AG10803 (cell line): ENCODE results near the gene TMEM175.
"Not testable (repeated sequence)": the region's sequence is repeated elsewhere in the genome, so short reads cannot be mapped to it uniquely, and the experiment has no call there.

Experiments used
- DNase-seq: peaks from one replicate; pipeline ENCODE4 v3.0.0; 2010; ENCODE audit warnings: low read depth
- H3K4me3 ChIP-seq: 2 replicates; pipeline ENCODE4 v1.5.1; 2011; ENCODE audit warnings: mild to moderate bottlenecking, low read length, control low read depth
- TF ChIP-seq, protein P1 (sequence below): conservative IDR thresholded peaks from 2 replicates; pipeline ENCODE4 v1.5.1; 2011; ENCODE audit warnings: mild to moderate bottlenecking, low read length, control low read depth, inconsistent platforms

The TMEM175 gene

DNA sequence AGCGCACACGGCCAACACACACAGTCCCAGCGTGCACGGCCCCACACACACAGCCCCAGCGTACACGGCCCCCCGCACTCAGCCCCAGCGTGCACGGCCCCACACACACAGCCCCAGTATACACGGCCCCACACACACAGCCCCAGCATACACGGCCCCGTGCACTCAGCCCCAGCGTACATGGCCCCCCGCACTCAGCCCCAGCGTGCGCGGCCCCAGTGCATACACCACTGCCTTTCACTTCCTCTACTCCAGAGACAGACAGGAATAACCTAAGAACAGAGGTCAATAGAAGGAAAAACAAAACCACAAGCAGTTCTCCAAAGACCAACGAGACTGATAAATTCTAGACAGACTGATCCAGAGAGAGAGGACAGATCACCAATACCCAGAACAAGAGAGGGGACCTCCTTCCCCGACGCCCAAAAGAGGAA is 17.2 kb upstream of the TMEM175 start:
- no peak overlapping the region for H3K4me3 ChIP-seq
- TF ChIP-seq, protein P1, sequence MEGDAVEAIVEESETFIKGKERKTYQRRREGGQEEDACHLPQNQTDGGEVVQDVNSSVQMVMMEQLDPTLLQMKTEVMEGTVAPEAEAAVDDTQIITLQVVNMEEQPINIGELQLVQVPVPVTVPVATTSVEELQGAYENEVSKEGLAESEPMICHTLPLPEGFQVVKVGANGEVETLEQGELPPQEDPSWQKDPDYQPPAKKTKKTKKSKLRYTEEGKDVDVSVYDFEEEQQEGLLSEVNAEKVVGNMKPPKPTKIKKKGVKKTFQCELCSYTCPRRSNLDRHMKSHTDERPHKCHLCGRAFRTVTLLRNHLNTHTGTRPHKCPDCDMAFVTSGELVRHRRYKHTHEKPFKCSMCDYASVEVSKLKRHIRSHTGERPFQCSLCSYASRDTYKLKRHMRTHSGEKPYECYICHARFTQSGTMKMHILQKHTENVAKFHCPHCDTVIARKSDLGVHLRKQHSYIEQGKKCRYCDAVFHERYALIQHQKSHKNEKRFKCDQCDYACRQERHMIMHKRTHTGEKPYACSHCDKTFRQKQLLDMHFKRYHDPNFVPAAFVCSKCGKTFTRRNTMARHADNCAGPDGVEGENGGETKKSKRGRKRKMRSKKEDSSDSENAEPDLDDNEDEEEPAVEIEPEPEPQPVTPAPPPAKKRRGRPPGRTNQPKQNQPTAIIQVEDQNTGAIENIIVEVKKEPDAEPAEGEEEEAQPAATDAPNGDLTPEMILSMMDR = no peak
- no peak for DNase-seq

DNA sequence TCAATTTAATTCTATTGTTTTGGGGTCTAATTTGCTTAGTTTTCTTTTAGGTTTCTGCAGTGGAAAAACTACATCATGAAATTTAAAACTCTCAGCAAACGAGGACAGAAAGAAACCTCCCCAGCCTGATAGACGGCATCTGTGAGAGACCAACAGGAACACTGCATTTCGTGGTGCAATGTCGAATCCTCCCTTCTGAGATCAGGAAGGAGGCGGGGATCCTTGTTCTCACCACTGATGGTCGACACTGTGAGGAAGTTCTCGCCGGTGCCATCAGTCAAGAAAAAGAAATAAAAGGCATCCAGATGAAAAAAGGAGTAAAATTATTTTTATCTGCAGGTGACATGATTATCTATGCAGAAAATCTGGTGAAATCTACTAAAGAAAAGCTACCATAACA is 16.7 kb upstream of the TMEM175 start:
- DNase-seq = no peak
- H3K4me3 ChIP-seq = no peak overlapping the region
- TF ChIP-seq, protein P1 = no peak

DNA sequence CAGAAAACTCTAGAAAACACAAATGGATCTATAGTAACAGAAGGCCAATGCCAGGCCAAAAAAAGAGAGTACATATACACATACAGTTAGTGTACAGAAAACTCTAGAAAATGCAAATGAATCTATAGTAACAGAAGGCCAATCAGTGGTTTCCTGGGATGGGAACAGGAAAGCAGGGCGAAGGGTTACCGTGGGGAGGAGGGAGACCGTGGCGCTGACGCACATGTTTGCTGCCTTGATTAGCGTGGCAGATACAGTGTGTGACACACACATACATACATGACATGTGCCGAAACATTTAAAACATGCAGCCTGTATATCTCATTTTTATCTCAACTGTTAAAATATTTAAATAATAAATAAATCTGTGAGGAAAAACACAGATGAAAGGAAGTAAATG is 14.8 kb upstream of the TMEM175 start:
- no peak overlapping the region for H3K4me3 ChIP-seq
- TF ChIP-seq, protein P1 = no peak
- DNase-seq = no peak

DNA sequence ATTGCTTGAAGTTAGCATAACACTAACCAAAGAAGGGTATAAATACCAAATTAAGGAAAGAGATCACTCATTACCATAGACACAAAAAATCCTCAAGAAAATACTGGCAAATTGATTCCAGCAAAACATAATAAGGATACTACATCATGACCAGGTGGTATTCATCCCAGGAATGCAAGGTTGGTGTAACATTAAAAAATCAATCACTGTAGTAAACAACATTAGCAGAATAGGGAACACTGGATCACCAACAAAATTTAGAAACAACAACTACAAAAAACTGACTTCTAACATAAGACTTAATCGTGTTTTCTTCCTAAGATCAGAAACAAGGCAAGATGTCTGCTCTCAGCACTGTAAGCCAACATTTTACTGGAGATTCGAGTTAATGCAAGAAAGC is 14.3 kb upstream of the TMEM175 start:
- no peak for DNase-seq
- no peak overlapping the region for H3K4me3 ChIP-seq
- TF ChIP-seq, protein P1 = no peak

DNA sequence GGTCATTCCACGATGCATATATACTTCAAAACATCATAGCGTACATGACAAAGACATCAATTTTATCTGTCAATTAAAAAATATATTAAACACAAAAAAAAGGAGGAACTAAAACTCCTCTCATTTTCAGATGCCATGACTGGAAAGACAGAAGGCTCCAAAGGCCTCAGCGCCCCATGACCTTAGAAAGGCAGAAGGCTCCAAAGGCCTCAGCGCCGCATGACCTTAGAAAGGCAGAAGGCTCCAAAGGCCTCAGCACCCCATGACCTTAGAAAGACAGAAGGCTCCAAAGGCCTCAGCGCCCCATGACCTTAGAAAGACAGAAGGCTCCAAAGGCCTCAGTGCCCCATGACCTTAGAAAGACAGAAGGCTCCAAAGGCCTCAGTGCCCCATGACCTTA is 13.7 kb upstream of the TMEM175 start:
- not testable (repeated sequence) for DNase-seq, H3K4me3 ChIP-seq

DNA sequence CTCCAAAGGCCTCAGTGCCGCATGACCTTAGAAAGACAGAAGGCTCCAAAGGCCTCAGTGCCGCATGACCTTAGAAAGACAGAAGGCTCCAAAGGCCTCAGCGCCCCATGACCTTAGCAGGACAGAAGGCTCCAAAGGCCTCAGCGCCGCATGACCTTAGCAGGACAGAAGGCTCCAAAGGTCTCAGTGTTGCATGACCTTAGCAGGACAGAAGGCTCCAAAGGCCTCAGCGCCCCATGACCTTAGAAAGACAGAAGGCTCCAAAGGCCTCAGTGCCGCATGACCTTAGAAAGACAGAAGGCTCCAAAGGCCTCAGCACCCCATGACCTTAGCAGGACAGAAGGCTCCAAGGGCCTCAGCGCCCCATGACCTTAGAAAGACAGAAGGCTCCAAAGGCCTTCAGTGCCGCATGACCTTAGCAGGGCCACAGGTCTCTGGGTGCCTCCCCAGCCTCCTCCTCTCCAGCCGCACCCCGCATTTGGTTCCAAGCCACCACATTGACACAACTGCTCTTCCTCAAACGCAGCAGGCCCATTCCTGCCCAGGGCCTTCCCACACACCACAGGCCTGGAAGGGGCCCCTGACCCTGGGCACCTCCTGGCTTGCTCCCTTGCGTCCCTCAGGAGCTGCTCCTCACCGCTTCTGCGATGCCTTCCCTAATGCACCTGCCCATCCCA is 13.1 kb upstream of the TMEM175 start:
- not testable (repeated sequence) for DNase-seq, H3K4me3 ChIP-seq

DNA sequence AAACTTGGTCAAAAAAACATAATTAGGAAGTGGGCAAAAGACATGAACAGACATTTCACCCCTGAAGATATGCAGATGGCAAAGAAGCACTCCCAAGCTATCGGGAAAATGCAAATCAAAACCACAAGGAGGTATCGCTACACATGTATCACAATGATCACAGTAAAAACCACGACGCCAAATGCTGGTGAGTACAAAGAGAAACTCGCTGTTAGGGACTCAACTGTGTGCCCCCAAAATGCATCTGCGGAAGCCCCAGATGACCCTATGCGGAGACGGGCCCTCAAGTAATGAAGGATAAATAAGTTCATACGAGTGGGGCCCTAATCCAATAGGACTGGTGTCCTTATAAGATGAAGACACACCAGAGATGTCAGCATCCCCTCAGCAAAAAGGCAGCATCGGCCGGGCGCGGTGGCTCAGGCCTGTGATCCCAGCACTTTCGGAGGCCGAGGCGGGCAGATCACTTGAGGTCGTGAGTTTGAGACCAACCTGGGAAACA is 10.4 kb upstream of the TMEM175 start:
- TF ChIP-seq, protein P1 = no peak
- no peak overlapping the region for H3K4me3 ChIP-seq
- DNase-seq = no peak

DNA sequence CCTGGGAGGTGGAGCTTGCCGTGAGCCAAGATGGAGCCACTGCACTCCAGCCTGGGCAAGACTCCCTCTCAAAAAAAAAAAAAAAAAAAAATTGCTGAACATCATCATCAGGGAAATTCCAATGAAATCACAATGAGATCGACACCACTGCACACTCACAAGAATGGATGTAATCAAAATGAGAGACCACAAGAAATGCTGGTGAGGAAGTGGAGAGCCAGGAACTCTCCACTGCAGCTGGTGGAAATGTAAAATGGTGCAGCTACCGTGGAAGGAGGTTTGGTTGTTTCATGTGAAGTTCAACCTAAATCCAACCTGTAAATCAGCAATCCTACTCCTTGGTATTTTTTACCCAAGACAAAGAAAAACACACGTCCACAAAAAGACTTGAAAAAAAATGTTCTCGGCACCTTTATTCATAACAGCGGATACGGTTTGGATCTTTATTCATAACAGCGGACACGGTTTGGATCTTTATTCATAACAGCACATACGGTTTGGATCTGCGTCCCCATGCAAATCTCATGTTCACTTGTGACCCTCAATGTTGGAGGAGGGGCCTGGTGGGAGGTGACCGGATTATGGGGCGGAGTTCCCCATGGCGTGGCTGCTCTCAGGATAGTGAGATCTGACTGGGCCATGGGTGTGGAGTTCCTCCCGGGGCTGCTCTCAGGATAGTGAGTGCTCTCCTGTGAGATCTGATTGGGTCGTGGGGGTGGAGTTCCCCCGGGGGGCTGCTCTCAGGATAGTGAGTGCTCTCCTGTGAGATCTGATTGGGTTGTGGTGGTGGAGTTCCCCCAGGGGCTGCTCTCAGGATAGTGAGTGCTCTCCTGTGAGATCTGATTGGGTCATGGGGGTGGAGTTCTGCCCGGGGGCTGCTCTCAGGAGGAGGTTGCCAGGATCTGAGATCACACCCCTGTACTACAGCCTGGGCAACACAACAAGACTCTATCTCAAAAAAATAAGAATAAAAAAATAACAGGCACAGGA is 7.9 kb upstream of the TMEM175 start:
- DNase-seq = peak; percentile 58
- no peak overlapping the region for H3K4me3 ChIP-seq
- TF ChIP-seq, protein P1 = no peak
